ENCODE measurements around the gene VWA2. TPM values are rescaled to one million over a fixed set of nuclear protein-coding genes. Genes with fewer than 3 reads are reported as not detected.

VWA2 gene
- total RNA-seq, 2 donors from 2014 or later, result 1.7 to 2.0 TPM

DNA sequence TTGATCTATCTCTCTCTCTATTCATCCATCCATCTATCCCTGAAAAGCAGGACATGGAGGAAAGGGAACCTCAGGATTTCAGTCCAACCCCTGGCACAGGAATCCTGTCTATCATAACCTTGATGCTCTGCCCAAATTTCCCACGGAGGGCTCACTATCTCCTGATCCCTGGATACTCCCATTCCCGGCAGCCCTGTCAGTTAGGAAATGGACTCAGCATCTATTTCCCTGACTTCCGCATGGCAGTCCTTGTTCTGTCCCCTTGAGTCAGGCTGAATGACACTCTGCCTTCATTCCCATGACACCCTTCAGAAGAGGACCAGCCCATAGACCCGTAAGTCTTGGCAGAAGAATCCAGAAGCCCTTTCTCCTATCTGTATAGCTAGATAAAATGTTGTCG is 77.7 kb downstream of the VWA2 start:
- peaks cover 6% of the 10 kb centered on the region for H3K4me1 Mint-ChIP-seq
- no peaks in the 10 kb centered on the region for H3K9me3 Mint-ChIP-seq
- no peaks in the 10 kb centered on the region for H3K36me3 Mint-ChIP-seq (ENCODE audit: low read depth)
- H3K27ac Mint-ChIP-seq, result no peak overlapping the region
- no peak overlapping the region for H3K4me3 Mint-ChIP-seq
- TF ChIP-seq, protein P1, sequence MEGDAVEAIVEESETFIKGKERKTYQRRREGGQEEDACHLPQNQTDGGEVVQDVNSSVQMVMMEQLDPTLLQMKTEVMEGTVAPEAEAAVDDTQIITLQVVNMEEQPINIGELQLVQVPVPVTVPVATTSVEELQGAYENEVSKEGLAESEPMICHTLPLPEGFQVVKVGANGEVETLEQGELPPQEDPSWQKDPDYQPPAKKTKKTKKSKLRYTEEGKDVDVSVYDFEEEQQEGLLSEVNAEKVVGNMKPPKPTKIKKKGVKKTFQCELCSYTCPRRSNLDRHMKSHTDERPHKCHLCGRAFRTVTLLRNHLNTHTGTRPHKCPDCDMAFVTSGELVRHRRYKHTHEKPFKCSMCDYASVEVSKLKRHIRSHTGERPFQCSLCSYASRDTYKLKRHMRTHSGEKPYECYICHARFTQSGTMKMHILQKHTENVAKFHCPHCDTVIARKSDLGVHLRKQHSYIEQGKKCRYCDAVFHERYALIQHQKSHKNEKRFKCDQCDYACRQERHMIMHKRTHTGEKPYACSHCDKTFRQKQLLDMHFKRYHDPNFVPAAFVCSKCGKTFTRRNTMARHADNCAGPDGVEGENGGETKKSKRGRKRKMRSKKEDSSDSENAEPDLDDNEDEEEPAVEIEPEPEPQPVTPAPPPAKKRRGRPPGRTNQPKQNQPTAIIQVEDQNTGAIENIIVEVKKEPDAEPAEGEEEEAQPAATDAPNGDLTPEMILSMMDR (conservative IDR thresholded peaks at IDR 0.05), result no peak
- H3K4me1 ChIP-seq (ENCODE audit: control insufficient read depth, insufficient read depth, low read length), result no peaks in the 10 kb centered on the region
- DNase-seq, result no peak
- H3K27me3 ChIP-seq (ENCODE audit: control insufficient read depth, insufficient read depth, low read length, poor library complexity, severe bottlenecking), result no peaks in the 10 kb centered on the region
- no peaks in the 10 kb centered on the region for H3K9me3 ChIP-seq (ENCODE audit: control insufficient read depth, low read length)
- H3K36me3 ChIP-seq (ENCODE audit: control insufficient read depth, insufficient read depth, low read length), result no peaks in the 10 kb centered on the region
- H3K27me3 Mint-ChIP-seq (ENCODE audit: insufficient read depth), result no peaks in the 10 kb centered on the region
- whole genome bisulfite sequencing, 2 experiments (ENCODE audit: insufficient coverage in 1 of 2, insufficient read length in 1 of 2), result 80 to 90% methylated on average over 3 to 5 of the region's 5 CpGs
- H3K4me3 ChIP-seq (ENCODE audit: low read length), result no peak overlapping the region
- no peak overlapping the region for H3K27ac ChIP-seq (ENCODE audit: low read depth, low read length)
- H3K9ac ChIP-seq (ENCODE audit: extremely low read depth, low read length, poor library complexity, severe bottlenecking), result no peak overlapping the region

DNA sequence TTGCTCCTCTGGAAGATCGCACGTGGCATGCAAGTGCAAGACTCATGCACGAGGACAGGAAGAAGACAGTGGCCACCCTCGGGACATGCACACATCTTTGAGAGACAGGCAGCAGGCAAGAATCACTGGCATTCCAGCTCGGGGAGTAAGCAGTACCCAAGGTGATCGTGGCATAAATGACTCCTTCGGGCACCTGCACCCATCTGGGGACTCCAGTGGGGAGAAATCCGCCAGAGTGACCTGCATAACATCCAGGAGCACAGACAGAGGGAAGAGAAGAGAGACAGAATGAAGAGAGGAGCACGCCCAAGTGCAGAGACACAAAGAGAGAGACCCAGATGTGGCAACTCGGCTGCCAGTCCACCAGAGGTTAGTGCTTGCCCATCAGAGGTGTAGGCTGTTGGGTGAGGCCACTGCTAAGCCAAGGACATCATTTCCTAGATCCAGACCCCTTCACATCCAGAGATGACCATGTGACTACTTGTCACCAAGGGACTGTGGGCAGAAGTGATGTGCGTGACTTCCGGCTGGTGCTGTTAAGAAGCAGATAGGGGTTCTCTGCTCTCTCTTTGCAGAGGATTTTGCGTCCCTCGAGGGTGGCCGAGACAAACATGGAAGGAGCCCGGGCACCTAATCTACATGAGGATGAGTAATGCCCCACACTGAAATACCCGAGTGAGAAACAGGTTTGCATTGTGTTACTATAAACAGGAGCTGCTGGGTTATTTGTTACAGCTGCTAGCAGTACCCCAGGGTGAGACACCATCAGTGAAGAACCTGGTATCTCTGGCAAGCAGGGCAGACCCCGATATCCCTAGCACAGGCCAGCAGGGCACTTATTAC is 80.6 kb downstream of the VWA2 start:
- Histone ChIP-seq H3K27ac (ENCODE audit: low read depth, low read length) (no peak overlapping the region), H3K36me3 (ENCODE audit: control insufficient read depth, insufficient read depth, low read length) (no peaks in the 10 kb centered on the region), H3K27me3 (ENCODE audit: control insufficient read depth, insufficient read depth, low read length, poor library complexity, severe bottlenecking) (no peaks in the 10 kb centered on the region), H3K9ac (ENCODE audit: extremely low read depth, low read length, poor library complexity, severe bottlenecking) (no peak overlapping the region), H3K4me3 (ENCODE audit: low read length) (no peak overlapping the region), H3K9me3 (ENCODE audit: control insufficient read depth, low read length) (no peaks in the 10 kb centered on the region), H3K4me1 (ENCODE audit: control insufficient read depth, insufficient read depth, low read length) (no peaks in the 10 kb centered on the region)
- Mint-ChIP-seq H3K36me3 (ENCODE audit: low read depth) (no peaks in the 10 kb centered on the region), H3K27me3 (ENCODE audit: insufficient read depth) (no peaks in the 10 kb centered on the region), H3K4me3 (no peak overlapping the region), H3K9me3 (no peaks in the 10 kb centered on the region), H3K4me1 (peaks cover 13% of the 10 kb centered on the region), H3K27ac (no peak overlapping the region)
- WGBS, 2 experiments (ENCODE audit: insufficient coverage in 1 of 2, insufficient read length in 1 of 2), result 87 to 94% methylated on average over 13 to 18 of the region's 18 CpGs
- no peak for DNase-seq
- TF ChIP-seq, protein P1 (conservative IDR thresholded peaks at IDR 0.05), result no peak

DNA sequence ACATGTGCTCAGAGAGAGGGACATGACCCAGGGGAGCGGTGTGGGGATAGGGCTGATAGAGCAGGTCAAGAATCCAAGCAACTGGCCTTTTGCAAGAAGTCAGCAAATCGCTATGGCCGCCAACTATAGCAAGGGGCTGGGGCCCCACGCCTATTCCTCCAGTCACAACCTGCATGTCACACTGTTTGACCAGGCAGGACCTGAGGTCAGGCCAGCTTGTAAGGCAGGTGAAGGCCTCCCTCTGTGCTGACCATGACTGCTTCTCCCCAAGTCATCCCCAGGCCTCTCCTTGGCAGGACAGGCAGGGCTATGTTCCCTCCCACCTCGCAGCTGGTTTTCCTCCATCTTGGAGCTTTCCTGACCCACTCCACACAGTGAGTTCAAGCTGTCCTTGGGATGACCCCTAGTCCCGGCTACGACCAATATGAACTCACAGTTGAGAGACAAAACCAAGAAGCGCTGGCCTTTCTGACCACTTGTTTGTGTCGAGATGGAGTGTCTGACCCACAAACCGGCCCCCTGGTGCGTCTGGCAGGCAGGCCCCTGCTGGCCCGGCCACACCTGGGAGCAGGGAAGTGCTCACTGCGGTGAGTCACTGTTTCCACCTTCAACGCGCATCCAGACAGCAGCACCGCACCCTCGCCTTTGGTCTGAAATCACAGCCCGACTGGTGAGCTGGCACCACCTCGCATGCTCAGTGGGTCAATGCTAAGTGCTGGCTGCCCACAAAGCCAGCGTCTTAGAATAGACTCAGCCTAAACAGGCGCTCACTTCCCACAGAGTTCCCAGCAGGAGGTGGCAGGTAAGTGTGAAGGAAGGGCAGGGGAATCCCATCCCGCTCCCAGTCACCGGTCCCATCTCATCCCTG is 81.4 kb downstream of the VWA2 start:
- TF ChIP-seq, protein P1 (conservative IDR thresholded peaks at IDR 0.05), result no peak
- no peak overlapping the region for H3K27ac Mint-ChIP-seq
- H3K4me3 ChIP-seq (ENCODE audit: low read length), result no peak overlapping the region
- no peaks in the 10 kb centered on the region for H3K4me1 ChIP-seq (ENCODE audit: control insufficient read depth, insufficient read depth, low read length)
- no peak overlapping the region for H3K27ac ChIP-seq (ENCODE audit: low read depth, low read length)
- H3K36me3 Mint-ChIP-seq (ENCODE audit: low read depth), result no peaks in the 10 kb centered on the region
- H3K9me3 Mint-ChIP-seq, result no peaks in the 10 kb centered on the region
- peak; percentile 82 for DNase-seq
- no peaks in the 10 kb centered on the region for H3K27me3 Mint-ChIP-seq (ENCODE audit: insufficient read depth)
- peaks cover 13% of the 10 kb centered on the region for H3K4me1 Mint-ChIP-seq
- WGBS, 2 experiments (ENCODE audit: insufficient coverage in 1 of 2, insufficient read length in 1 of 2), result 80 to 87% methylated on average over 18 to 20 of the region's 23 CpGs
- no peaks in the 10 kb centered on the region for H3K36me3 ChIP-seq (ENCODE audit: control insufficient read depth, insufficient read depth, low read length)
- H3K9me3 ChIP-seq (ENCODE audit: control insufficient read depth, low read length), result no peaks in the 10 kb centered on the region
- no peak overlapping the region for H3K9ac ChIP-seq (ENCODE audit: extremely low read depth, low read length, poor library complexity, severe bottlenecking)
- H3K4me3 Mint-ChIP-seq, result no peak overlapping the region
- no peaks in the 10 kb centered on the region for H3K27me3 ChIP-seq (ENCODE audit: control insufficient read depth, insufficient read depth, low read length, poor library complexity, severe bottlenecking)
